Kidney (tissue), 14 donors: ENCODE data around the gene PRKAR2A. TPM values are rescaled to one million over a fixed set of nuclear protein-coding genes. Genes with fewer than 3 reads are reported as not detected.

ENCODE experiments used
- DNase-seq, 5 donors: peaks; one replicate each; pipeline ENCODE4 v3.0.0-alpha.2; 2013 to 2020
- FAIRE-seq: peaks from 2 replicates; lab custom pipeline; 2012; peaks lifted over from hg19 to GRCh38; lab: Jason Lieb, UNC
- H3K27ac ChIP-seq, 2 donors: one replicate each; pipeline ENCODE4 v1.7.0; 2013; ENCODE audit warnings: low read depth in 2 of 2, low read length in 2 of 2, inconsistent platforms in 1 of 2
- H3K27me3 ChIP-seq: one replicate; pipeline ENCODE4 v1.7.1; 2013; ENCODE audit warnings: low read length, inconsistent platforms; ENCODE audit not compliant: control insufficient read depth, insufficient read depth
- H3K36me3 ChIP-seq, 3 donors: one replicate each; pipeline versions ENCODE4 v1.7.0 to v1.7.1; 2013; ENCODE audit warnings: low read length in 3 of 3, control low read depth in 1 of 3, inconsistent platforms in 1 of 3; ENCODE audit not compliant: insufficient read depth in 3 of 3, control insufficient read depth in 2 of 3
- H3K4me1 ChIP-seq, 3 donors: one replicate each; pipeline versions ENCODE4 v1.7.0 to v1.7.1; 2013; ENCODE audit warnings: low read length in 3 of 3, inconsistent platforms in 1 of 3, low read depth in 1 of 3; ENCODE audit not compliant: control insufficient read depth in 2 of 3, insufficient read depth in 2 of 3
- H3K4me3 ChIP-seq, 3 donors: one replicate each; pipeline versions ENCODE4 v1.7.0 to v1.8.1; 2013; ENCODE audit warnings: low read length in 3 of 3, control low read depth in 1 of 3, inconsistent platforms in 1 of 3
- H3K9ac ChIP-seq, 3 donors: one replicate each; pipeline versions ENCODE4 v1.7.0 to v1.7.1; 2013; ENCODE audit warnings: low read length in 3 of 3, control low read depth in 1 of 3, inconsistent platforms in 1 of 3
- H3K9me3 ChIP-seq, 3 donors: one replicate each; pipeline versions ENCODE4 v1.7.0 to v1.7.1; 2013; ENCODE audit warnings: low read length in 3 of 3, control low read depth in 1 of 3, inconsistent platforms in 1 of 3; ENCODE audit not compliant: control insufficient read depth in 2 of 3, insufficient read depth in 1 of 3
- intact Hi-C: fragments of 100-400 bp; cut with DNase I; formaldehyde crosslinking; loops from one replicate; pipeline ENCODE4 v1.11.1; 2022
- polyA plus RNA-seq: library from polyadenylated mRNA; stranded (reverse); fragments of 350-450 nt; fragmentation: Illumina TruSeq; extraction: RNeasy Lipid Tissue Mini Kit (QIAGEN cat#74804); gene quantifications from one replicate; pipeline ENCODE4 v1.2.3, GENCODE V29; 2014; ENCODE audit warnings: low read depth, low replicate concordance; ENCODE audit not compliant: insufficient read depth
- total RNA-seq: library from RNA; stranded (reverse); fragmentation: NEBNext Ultra II Directional; extraction: Animal tissue kit (Norgen Biotek cat#: 25700); gene quantifications from one replicate; pipeline ENCODE4 v1.2.1, GENCODE V29; 2021
- TF ChIP-seq, protein P1 (sequence below): IDR thresholded peaks from 3 replicates; pipeline ENCODE4 v1.5.1; 2012; ENCODE audit warnings: mild to moderate bottlenecking, moderate library complexity, borderline replicate concordance; ENCODE audit not compliant: insufficient read depth; ENCODE audit errors: extremely low read depth
- donor health status: control.
- donor health status: control.
- donor health status: control.
- donor health status: control.
- donor health status: control.
- donor health status: DM: yes; HTN: yes; CAD: no.
- donor health status: Normal renal cell carcinoma (clear cell type).

PRKAR2A gene
- total and polyA plus RNA-seq, 2 donors from 2014 or later, result 10.4 to 49.9 TPM

DNA sequence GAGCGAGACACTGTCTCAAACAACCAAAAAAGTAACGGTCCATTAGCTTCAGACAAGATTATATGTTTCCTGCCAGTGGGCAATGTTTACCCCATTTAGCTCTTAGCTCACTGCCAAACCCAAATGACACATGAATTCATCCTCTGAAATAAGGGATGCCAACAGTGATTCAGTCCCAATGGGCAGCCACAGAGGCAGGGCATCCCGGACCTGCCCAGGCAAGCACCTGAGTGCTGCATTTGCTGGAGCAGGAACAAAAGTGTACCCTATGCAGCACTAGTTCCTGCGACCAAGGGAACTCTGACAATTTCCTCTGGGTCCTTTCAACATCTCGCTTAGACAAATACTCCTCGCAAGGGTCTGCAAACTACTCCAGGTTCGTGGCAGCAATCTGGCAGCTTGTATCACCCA lies 138.6 kb downstream of the PRKAR2A start:
- TF ChIP-seq, protein P1, sequence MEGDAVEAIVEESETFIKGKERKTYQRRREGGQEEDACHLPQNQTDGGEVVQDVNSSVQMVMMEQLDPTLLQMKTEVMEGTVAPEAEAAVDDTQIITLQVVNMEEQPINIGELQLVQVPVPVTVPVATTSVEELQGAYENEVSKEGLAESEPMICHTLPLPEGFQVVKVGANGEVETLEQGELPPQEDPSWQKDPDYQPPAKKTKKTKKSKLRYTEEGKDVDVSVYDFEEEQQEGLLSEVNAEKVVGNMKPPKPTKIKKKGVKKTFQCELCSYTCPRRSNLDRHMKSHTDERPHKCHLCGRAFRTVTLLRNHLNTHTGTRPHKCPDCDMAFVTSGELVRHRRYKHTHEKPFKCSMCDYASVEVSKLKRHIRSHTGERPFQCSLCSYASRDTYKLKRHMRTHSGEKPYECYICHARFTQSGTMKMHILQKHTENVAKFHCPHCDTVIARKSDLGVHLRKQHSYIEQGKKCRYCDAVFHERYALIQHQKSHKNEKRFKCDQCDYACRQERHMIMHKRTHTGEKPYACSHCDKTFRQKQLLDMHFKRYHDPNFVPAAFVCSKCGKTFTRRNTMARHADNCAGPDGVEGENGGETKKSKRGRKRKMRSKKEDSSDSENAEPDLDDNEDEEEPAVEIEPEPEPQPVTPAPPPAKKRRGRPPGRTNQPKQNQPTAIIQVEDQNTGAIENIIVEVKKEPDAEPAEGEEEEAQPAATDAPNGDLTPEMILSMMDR, result no peak
- no peak overlapping the region for H3K9ac ChIP-seq
- no peak overlapping the region for H3K4me3 ChIP-seq
- H3K27ac ChIP-seq, result no peak overlapping the region
- H3K36me3 ChIP-seq, result peaks cover 7 to 8% (median 7%) of the 10 kb centered on the region in 3 donors
- intact Hi-C loops, result no loop called here
- H3K9me3 ChIP-seq, result no peaks in the 10 kb centered on the region
- no peak for DNase-seq
- H3K27me3 ChIP-seq, result no peaks in the 10 kb centered on the region
- no peak for FAIRE-seq
- H3K4me1 ChIP-seq, result peaks cover 0 to 20% (median 13%) of the 10 kb centered on the region in 3 donors

DNA sequence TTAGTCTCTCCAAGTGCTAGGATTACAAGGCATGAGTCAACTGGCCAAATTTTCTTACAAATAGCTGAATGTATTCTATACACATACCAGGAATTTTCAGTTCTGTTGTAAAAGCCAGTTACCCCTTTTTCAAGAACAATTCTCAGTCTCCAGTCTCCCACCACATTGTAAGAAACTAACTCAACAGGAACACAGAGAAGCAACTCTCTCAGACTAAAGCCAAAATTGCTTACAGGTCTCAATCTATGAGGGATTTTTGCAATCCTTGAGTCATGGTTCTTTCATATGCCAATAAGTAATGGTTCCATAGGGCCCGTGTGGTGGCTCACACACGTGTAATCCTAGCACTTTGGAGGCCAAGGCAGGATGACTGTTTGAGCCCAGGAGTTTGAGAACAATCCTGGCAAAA lies 139.2 kb downstream of the PRKAR2A start:
- FAIRE-seq (no peak), DNase-seq (no peak)
- Histone ChIP-seq H3K9ac (no peak overlapping the region), H3K27ac (no peak overlapping the region), H3K36me3 (peaks cover 7 to 8% (median 7%) of the 10 kb centered on the region in 3 donors), H3K9me3 (no peaks in the 10 kb centered on the region), H3K27me3 (no peaks in the 10 kb centered on the region), H3K4me1 (peaks cover 0 to 20% (median 13%) of the 10 kb centered on the region in 3 donors), H3K4me3 (no peak overlapping the region)
- intact Hi-C loops, result no loop called here
- TF ChIP-seq, protein P1, result no peak

DNA sequence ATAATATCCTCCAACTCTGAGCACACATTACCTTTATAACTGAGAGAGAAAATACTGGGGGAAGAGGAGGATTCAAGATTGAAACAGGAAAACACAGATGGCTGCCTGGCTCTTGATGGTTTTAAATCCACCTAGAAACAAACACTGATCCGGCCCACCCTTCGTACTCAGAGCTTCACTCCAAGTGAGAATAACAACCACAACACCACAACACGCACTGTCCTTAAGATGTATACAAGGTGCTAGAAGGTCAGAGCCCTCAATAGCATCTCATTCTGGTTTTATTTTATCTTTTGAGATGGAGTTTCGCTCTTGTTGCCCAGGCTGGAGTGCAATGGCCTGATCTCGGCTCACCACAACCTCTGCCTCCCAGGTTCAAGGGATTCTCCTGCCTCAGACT lies 140.5 kb downstream of the PRKAR2A start:
- TF ChIP-seq, protein P1, result no peak
- Histone ChIP-seq H3K4me1 (peaks cover 0 to 17% (median 7%) of the 10 kb centered on the region in 3 donors), H3K36me3 (peaks cover 5 to 8% (median 7%) of the 10 kb centered on the region in 3 donors), H3K27me3 (no peaks in the 10 kb centered on the region), H3K27ac (no peak overlapping the region), H3K4me3 (no peak overlapping the region), H3K9me3 (no peaks in the 10 kb centered on the region), H3K9ac (no peak overlapping the region)
- FAIRE-seq (no peak), DNase-seq (no peak)
- intact Hi-C loops, result no loop called here
